ENCODE results near the gene FADS1. TPM values are rescaled to one million over a fixed set of nuclear protein-coding genes. Genes with fewer than 3 reads are reported as not detected.

Gene FADS1
- total RNA-seq, 1 donor from 2014 or later = 34.8 TPM

- no peak for DNase-seq
These were observed 55.9 kb downstream of the FADS1 start for GRCh38 chr11:61760946-61761345.

- no peak for DNase-seq
These were observed 59.5 kb downstream of the FADS1 start for GRCh38 chr11:61757213-61757862.

GRCh38 chr11:61756452-61757212, 60.2 kb downstream of the FADS1 start:
- no peak for DNase-seq

GRCh38 chr11:61756147-61756451, 60.7 kb downstream of the FADS1 start:
- DNase-seq = no peak

- no peak for DNase-seq
These were observed 62.0 kb downstream of the FADS1 start for GRCh38 chr11:61754534-61755482.

- DNase-seq = no peak
These were observed 63.1 kb downstream of the FADS1 start for GRCh38 chr11:61753672-61754071.

- no peak for DNase-seq
These were observed 63.8 kb downstream of the FADS1 start for GRCh38 chr11:61752925-61753521.

GRCh38 chr11:61752117-61752924, 64.5 kb downstream of the FADS1 start, which contains the start of gene MYRF:
Gene MYRF (plus strand): TSS chr11:61752636. CDS start chr11:61752745, 109 bp downstream.
- DNase-seq = no peak

- DNase-seq = no peak
These were observed 65.4 kb downstream of the FADS1 start for GRCh38 chr11:61751384-61751783.

- no peak for DNase-seq
These were observed 66.1 kb downstream of the FADS1 start for GRCh38 chr11:61750631-61751273.

Other genes starting within 250 kb of the FADS1 start
- 1.7 TPM for gene SYT7, start 235.9 kb downstream of the FADS1 start, total RNA-seq
- 1.1 TPM for gene DAGLA, start 136.6 kb downstream of the FADS1 start, total RNA-seq
- 0.30 TPM for gene MYRF, start 64.4 kb downstream of the FADS1 start, total RNA-seq
- gene TMEM258, start 24.4 kb downstream of the FADS1 start, total RNA-seq = 83.5 TPM
- gene FEN1, start 24.1 kb downstream of the FADS1 start, total RNA-seq = 12.0 TPM
- 32.0 TPM for gene FADS2, start 11.3 kb upstream of the FADS1 start, total RNA-seq
- gene FADS3, start 74.5 kb upstream of the FADS1 start, total RNA-seq = 24.8 TPM
- gene RAB3IL1, start 100.6 kb upstream of the FADS1 start, total RNA-seq = 11.1 TPM
- gene BEST1, start 133.3 kb upstream of the FADS1 start, total RNA-seq = 2.1 TPM
- 666 TPM for gene FTH1, start 150.6 kb upstream of the FADS1 start, total RNA-seq

All from skin of body (tissue), 2 donors.